Left cardiac atrium (tissue), 4 donors: Measurements from ENCODE around the gene SUMO4. TPM values are rescaled to one million over a fixed set of nuclear protein-coding genes. Genes with fewer than 3 reads are reported as not detected.

Source experiments
- ATAC-seq, 2 donors: fragments of 200-7000 bp; cut with Tn5 transposase; one replicate each; pipeline ENCODE4 v1.9.1; 2020; ENCODE audit warnings: mild to moderate bottlenecking in 2 of 2, moderate library complexity in 2 of 2
- DNase-seq: peaks from one replicate; pipeline ENCODE4 v3.0.0-alpha.2; 2020
- intact Hi-C, 2 donors: fragments of 100-400 bp; cut with DNase I; formaldehyde crosslinking; loops; one replicate each; pipeline versions ENCODE4 v1.14.1 to v1.15.1; 2022 to 2023
- long read RNA-seq: library from polyadenylated mRNA; unstranded; transcript quantifications from one replicate; pipeline ENCODE4 v2.0.0, GENCODE V29; 2021
- total RNA-seq, 2 donors: library from RNA; stranded (reverse); fragmentation: NEBNext Ultra II Directional; extraction: Animal tissue kit (Norgen Biotek cat#: 25700); gene quantifications; one replicate each; pipeline ENCODE4 v1.2.1, GENCODE V29; 2021
- donor health status: DM: no; HTN: yes; CAD: no.
- donor health status: DM: no; HTN: yes; CAD: no; lungs with severe emphysema.
- donor health status: DM: yes; HTN: yes; CAD: no.
- donor health status: Dilated cardiomyopathy.

The SUMO4 gene
- total RNA-seq: under 1 TPM; 0.63 to 0.71 TPM
- long read RNA-seq: 0 reads

DNA sequence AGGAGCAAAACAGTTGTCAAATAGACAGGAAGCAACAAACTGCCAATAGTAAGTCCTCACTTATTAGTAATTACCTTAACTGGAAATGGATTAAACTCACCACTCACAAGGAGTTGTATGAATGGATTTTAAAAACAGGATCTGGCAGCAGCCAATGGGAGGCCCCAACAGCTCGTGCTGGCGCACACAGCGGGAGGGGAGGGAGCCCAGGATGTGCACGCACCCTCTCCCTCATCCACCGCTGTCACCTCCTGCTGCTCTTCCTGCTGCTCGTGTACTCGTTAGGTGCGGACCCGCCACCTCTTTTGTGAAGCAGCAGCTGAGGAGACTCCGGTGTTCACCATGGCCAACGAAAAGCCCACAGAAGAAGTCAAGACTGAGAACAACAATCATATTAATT is at the start of gene SUMO4:
Gene SUMO4 (plus strand): TSS at position 213 of the 400 bp plus-strand sequence. CDS start 130 bp downstream, at position 343.
- ATAC-seq (no peak), DNase-seq (no peak)
- intact Hi-C loops: no loop called here

DNA sequence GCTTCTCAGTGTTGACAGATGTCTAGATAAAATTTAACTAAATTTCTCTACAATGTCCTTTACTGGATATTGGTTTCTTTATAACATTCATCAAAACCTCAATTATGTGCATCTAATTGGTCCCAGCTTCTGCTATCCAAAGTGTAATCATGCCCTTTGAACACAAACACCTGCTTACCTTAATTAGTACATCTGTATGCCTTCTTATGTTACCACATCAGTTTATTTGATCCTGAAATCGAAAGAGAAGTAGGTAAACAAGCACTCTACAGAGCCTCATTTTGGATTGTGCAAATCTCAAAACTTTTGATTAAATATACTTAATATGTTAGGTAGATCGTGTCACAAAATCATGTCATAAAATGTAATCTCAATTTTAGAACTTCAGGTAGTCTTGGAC is 46.1 kb upstream of the SUMO4 start:
- intact Hi-C loops: no loop called here
- ATAC-seq: no peak
- DNase-seq: no peak

DNA sequence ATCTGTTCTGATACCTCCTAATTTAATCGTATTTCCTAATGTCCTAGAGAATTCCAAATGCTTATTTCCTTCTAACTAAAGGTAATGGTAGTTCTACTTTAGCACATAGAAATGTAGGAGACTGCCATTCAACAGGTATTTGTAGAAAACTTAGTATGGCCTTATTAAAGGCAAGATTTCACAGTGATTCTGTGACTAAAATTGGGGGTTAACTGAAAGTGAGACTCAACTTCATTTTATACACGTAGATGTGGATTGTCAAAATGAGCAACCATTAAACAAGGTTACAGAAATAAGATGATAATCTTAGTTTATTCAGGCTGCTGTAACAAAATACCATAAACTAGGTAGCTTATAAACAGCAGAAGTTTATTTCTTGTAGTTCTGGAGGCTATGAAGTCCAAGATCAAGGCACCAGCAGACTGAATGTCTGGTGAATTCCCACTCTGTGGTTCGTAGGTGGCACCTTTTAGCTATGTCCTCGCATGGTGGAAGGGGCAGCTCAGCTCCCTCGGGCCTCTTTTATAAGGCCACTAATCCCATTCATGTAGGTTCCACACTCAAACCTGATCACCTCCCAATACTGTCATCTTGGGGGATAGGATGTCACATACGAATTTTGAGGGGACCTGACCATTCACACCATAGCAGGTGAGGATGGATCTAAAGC is 43.8 kb upstream of the SUMO4 start:
- ATAC-seq: no peak
- intact Hi-C loops: no loop called here

DNA sequence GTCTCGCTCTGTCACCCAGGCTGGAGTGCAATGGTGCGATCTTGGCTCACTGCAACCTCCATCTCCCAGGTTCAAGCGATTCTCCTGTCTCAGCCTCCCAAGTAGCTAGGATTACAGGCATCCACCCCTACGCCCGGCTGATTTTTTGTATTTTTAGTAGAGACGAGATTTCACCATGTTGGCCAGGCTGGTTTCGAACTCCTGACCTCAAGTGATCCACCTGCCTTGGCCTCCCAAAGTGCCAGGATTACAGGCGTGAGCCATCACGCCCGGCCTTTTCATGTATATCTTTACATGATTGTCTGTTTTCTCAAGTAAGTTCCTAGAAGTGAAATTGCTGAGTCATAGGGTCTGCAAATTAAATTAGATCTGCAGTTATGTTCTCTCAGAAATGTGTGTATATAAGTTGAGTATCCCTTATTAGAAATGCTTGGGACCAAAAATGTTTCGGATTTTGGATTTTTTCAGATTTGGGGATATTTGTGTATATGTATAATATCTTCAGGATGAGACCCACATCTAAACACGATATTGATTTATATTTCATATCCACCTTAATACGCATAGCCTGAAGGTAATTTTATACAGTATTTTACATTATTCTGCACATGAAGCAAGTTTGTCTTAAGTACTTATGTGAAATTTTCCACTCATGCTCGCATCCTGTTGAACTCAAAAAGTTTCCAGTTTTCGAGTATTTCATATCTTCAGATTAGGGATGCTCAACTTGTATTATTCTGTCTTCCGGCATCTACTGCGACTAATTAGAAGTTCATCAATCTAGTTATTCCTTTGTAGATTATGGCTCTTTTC is 42.1 kb upstream of the SUMO4 start:
- ATAC-seq (no peak), DNase-seq (no peak)
- intact Hi-C loops: no loop called here

More for the DNA sequence above, 43.8 kb upstream of the SUMO4 start:
- no peak for DNase-seq

DNA sequence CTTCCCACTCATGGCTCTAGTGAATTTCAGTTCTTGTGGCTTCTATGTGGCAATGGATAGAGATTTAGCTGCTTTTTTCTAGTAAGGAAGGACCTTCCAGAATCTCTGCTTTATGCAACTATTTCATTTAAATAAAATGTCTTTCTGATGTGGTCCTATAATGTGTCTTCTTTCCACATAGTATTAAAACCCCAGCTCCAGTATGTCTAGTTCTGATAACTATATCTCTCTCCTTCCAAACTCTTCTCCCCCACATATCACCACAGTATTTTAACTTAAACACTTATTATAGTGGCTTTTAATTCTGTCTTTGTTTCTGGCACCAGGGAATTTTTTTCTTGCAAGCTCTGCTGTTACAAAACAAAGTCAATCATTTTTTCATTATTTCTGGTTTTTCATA is 40.6 kb upstream of the SUMO4 start:
- intact Hi-C loops: no loop called here
- DNase-seq: no peak

DNA sequence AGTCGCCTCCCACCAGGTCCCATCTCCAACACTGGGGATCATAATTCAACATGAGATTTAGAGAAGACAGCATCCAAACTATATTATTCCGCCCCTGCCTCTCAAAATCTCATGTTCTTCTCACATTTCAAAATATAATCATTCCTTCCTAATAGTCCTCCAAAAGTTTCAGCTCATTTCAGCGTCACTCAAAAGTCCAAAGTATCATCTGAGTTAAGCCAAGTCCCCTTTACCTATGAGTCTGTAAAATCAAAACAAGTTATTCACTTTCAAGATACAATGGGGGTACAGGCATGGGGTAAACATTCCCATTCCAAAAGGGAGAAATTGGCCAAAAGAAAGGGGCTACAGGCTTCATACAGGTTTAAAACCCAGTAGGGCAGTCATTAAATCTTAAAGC is 39.5 kb upstream of the SUMO4 start:
- intact Hi-C loops: no loop called here
- no peak for DNase-seq
- no peak for ATAC-seq

More for the DNA sequence above, 40.6 kb upstream of the SUMO4 start:
- ATAC-seq: no peak

DNA sequence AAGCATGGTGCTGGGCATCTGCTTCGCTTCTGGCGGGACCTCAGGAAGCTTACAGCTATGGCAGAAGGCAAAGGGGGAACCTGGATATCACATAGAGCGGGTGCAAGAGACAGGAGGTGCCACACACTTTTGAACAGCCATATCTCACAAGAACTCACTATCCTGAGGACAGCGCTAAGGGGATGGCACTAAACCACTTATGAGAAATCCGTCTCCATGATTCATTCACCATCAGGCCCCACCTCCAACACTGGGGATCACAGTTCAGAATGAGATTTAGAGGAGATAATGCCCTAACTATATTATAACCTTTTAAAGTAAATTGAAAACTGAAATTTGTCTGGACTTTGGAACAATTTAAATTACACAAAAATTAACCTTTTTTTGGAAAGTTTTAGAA is 37.8 kb upstream of the SUMO4 start:
- intact Hi-C loops: no loop called here
- DNase-seq (no peak), ATAC-seq (no peak)

DNA sequence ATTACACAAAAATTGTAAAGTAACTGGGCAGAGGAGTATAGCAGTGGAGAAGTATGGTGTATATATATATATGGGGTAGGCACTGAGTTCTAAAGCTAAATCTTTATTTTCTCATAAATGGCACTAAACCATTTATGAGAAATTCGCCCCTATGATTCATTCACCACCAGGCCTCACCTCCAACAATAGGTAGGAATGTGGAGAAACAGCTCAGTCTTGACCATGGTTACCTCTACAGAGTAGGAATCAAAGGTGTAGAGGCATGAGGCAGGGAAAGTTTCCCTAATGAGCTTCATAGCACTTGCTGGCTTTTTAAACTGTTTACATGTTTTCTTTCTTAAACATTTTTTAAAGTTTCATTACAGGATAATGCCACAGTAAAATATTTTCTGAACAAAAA is 36.9 kb upstream of the SUMO4 start:
- intact Hi-C loops: no loop called here
- ATAC-seq (no peak), DNase-seq (no peak)

DNA sequence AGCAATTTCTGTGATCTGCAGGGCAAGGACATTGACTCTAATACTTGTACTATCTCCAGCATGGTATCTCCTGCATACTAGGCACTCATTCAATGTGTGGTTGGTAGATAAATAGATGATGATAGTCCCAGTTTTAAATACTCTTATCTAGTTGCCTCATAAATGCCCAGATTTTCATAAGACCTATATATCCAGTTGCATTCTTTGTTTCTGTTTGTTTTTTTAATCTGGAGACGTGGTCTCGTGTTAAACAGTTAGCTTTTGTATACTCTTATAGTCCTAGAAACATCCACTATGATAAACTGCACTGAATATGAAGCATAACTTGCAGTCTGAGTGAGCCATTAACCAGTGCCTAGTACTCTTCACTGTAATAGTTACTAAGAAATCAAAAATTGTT is 35.5 kb upstream of the SUMO4 start:
- intact Hi-C loops: no loop called here
- DNase-seq (no peak), ATAC-seq (no peak)

DNA sequence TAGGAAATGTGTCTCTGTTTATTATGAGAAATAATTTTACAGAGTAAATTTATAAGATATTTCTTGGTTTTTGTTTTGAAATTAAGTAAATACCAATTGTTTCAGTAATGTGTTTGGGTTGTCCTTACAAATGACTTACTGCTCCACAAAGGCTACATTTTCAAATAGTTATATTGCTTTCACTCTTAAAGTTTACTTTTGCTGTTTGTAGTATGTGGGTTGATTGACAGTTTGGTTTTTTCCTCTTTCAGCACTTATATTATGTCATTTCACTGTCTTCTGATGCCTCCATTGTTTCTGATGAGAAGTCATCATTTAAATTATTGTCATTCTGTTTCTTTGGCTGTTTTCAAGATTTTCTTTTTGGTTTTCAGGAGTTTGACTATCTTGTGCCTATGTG is 34.9 kb upstream of the SUMO4 start:
- DNase-seq (no peak), ATAC-seq (no peak)
- intact Hi-C loops: no loop called here

DNA sequence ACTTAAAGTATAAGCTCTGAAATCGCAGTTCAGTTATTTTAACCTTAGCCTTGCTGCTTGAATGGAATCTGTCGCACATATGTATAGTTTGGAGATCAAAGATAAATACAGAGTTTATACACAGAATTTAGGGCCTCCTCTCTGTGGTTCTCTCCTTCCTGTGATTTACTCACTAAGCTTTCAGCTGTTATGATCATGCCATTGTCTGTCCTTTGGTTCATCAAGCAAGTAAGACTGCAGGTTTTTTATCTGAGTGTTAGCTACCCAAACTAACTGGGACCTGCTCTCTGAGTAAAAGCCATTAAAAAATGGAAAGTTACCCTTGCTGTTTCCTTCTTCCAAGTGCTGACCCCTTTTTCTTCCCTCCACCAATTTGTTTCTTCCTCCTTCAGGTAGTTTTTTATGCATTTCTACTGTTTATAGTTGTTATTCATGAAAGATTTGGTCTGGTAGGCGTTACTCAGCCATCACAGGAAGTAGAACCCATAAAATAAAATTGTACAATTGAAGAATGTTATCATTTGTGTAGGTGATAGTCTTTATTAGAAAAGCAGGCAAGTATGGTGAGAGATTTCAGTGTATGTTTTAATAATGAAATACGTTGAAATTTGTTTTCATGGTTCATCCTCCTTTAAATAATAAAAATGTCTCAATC is 33.7 kb upstream of the SUMO4 start:
- ATAC-seq (no peak), DNase-seq (no peak)
- intact Hi-C loops: no loop called here

DNA sequence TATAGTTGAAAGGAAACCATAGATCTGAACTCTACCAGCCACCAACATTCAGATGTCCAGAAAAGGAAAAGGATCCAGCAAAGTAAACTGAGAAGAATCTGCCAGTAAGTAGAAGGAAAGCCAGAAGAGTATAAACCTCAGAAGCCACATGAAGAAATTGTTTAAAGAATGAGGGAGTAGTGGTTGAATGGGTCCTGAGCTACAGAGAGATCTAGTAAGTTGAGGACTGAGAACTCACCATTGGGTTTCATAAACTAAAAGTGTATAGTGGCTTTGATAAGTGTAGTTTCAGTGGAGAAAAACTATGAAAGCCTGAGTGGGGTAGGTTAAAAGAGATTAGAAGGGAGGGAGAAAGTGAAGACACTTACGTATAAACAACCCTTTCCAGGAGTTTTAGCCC is 32.0 kb upstream of the SUMO4 start:
- intact Hi-C loops: no loop called here
- DNase-seq (no peak), ATAC-seq (no peak)

DNA sequence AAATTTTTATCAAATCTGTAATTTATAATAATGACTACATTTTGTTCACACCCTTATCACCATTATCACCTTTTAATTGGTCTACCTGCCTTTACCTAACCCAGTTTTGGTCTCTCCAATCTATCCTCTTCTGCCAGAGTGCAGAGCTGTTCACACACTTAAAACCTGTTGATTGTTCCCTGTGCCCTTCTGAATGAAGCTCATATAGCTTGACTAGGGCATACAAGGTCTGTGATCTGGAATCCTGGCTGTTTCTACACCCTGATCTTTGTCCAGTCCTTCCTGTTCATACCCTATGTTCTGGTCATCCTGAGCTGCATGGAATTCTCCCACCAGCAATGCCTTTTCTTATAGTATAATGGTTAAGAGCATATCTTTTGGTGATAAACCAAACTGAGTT is 28.9 kb upstream of the SUMO4 start:
- intact Hi-C loops: no loop called here
- no peak for DNase-seq
- ATAC-seq: no peak

DNA sequence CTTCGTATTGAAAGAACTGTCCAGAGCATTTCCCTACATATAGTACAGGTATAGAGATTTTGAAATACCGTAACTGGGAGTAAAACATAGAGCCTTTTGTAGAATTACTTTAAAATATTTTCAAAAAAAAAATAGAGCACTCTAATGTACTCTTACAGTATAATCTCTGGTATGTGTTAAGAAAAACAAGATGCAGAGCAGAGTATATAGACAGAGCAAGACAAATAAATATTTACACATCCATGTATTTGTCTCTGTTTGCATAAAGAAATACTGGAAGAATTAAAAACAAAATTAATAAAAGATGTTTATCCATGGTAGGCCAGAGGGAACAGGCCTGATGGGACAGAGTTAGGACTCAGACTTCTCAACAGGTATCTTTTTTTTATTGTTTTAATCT is 28.0 kb upstream of the SUMO4 start:
- DNase-seq: no peak
- no peak for ATAC-seq
- intact Hi-C loops: no loop called here

DNA sequence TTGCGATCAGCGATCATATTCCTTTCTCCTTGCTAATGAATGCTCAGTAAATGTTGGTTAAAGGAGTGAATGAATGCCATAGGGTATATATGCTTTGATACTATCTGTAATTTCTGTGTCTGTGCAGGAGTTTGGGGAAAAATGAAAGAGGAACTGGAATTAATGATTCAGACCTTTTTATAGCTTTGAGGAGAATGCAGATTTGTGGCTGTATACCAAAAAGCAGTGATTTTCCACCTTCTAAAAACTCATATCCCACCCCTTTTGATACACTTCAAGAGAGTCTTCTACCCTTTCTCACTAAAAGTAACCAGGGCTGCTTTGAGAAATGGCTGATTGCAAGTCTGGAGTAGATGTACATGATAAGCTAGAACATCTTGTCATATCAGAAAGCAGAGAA is 26.6 kb upstream of the SUMO4 start:
- intact Hi-C loops: no loop called here
- no peak for DNase-seq
- ATAC-seq: no peak

DNA sequence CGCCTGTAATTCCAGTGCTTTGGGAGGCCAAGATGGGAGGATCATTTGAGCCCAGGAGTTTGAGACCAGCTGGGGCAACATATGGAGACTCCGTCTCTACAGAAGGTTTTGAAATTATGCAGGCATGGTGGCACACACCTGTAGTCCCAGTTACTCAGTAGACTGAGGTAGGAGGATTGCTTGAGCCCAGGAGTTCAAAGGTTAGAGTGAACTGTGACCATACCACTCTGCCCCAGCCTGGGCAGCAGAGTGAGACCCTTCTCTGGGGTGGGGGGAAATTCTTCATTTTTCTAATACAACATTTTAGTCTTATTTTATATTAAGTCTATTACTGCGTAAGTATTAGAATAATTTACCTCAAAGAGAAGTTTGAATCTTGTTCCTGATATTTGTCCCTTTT is 20.1 kb upstream of the SUMO4 start:
- intact Hi-C loops: no loop called here
- DNase-seq (no peak), ATAC-seq (no peak)

DNA sequence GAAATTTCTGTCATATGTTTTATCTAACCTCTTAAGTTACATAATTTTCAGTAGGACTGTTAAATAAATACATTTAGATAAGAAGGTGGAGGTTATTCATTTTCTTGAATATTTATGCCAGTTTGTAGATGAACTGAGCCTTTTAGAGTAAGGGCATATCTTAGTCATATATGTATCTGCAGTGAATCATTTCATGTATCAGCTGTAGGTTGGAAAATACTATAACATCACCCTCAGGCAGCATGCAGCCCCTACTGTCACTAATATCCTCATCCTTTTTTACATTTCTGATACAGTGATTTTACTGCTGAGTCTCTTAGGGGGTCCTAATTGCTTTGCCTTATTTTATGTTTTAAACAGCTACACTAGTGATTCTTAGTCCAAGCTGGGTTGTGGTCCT is 19.5 kb upstream of the SUMO4 start:
- ATAC-seq (no peak), DNase-seq (no peak)
- intact Hi-C loops: no loop called here

DNA sequence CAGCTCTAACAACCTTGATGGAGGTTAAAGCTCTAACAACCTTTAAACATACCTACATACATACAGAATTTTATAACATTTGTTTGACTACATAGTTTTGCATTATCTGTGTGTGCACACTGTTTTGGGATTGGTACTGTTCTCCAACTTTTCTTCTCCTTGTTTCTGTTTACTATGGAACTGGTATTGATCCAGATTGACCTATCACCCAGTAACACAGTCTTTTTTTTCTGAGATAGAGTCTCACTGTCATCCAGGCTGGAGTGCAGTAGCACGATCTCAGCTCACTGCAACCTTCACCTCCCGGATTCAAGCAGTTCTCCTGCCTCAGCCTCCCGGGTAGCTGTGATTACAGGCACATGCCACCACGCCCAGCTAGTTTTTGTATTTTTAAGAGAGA is 16.7 kb upstream of the SUMO4 start:
- intact Hi-C loops: no loop called here
- DNase-seq (no peak), ATAC-seq (no peak)

DNA sequence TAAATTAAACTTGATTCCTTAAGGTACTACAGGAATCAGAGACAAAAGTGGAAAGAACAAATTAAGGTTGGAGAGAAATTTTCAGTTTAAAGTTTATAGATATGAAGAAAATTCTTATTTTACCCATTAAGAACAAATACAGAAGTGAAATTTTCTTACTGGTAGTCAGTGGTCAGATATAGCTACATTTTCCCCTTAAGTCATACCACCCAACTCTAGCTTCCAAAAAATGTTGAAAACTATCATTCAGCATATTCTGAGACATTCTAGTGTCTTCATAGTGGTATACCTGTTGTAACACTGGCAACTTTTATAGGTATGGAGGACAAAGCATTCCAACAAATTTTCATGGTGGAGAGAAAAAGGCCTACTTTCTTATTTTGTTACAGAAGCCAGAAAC is 15.6 kb upstream of the SUMO4 start:
- intact Hi-C loops: no loop called here
- DNase-seq: no peak
- ATAC-seq: no peak

DNA sequence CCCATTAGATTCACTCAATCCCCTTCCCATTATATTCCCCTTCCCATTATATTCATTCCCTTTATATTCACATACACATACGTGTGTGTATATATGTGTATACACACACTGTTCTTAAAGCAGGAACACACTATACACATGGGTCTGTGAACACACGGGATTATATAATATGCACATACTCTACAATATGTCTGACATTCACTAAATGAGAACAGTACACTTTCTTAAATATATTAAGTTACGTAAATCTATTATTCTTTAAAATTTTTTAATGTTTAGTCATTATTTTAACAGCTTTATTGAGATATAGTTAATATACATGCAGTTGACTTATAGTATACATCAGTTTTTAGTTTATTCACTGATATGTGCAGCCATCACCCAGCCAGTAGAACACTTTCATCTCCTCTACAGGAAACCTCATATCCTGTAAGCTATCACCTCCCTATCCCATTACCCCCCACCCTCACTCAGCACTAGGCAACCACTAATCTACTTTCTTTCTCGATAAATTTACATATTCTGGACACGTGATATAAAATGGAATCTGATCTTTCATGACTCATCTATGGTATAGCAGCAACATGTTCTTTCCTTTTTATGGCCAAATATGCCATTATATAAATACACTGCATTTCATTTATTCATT is 13.9 kb upstream of the SUMO4 start:
- ATAC-seq (no peak), DNase-seq (no peak)
- intact Hi-C loops: no loop called here
